Middle frontal gyrus (tissue), 1 donor: ENCODE data around the gene PPY.
"Not testable (repeated sequence)": the region's sequence is repeated elsewhere in the genome, so short reads cannot be mapped to it uniquely, and the experiment has no call there.

ENCODE experiments used
- DNase-seq: peaks from one replicate; pipeline ENCODE4 v3.0.0-alpha.2; 2015; ENCODE audit warnings: low spot score; ENCODE audit errors: extremely low spot score

The PPY gene

DNA sequence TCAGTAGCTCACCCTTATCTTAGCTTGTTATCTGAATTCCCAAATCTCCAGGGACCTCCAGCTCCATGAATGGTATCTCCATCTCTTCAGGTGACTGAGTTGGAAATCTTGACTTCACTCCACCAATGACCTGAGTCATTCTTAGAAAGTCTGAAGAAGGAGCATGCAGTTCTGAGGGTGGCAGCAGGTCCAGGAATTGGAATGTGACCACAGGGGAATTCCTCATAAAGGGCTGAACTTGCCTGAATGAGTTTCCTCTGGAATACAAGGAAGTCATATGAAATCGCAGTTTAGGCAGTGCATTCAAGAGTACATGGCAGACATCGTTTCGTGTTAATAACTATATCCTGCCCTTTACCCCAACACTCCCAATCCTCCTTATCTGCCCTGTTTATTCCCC lies 24.0 kb upstream of the PPY start:
- no peak for DNase-seq

- DNase-seq, result no peak
Measured at GRCh38 chr17:43962479-43962878, 20.2 kb upstream of the PPY start.

DNA sequence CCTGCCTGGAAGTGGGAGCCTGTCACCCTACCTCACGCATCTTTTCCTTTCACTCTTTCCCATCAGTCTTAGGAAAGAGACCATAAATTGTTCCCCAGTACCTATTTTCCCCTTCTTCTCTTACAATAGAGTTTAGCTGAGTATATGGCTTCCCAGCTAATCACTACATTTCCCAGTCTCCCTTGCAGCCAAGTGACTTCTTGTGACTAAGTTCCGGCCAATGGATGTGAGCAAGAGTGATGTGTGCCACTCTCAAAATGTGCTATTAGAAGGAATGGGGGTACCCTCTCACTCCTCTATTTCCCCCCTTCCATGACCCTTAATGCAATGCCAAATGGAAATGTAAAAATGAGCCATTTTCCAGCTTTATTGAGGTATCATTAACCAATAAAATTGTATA lies 19.7 kb upstream of the PPY start:
- no peak for DNase-seq

- DNase-seq, result not testable (repeated sequence)
Measured at GRCh38 chr17:43961292-43961691, 19.0 kb upstream of the PPY start.

DNA sequence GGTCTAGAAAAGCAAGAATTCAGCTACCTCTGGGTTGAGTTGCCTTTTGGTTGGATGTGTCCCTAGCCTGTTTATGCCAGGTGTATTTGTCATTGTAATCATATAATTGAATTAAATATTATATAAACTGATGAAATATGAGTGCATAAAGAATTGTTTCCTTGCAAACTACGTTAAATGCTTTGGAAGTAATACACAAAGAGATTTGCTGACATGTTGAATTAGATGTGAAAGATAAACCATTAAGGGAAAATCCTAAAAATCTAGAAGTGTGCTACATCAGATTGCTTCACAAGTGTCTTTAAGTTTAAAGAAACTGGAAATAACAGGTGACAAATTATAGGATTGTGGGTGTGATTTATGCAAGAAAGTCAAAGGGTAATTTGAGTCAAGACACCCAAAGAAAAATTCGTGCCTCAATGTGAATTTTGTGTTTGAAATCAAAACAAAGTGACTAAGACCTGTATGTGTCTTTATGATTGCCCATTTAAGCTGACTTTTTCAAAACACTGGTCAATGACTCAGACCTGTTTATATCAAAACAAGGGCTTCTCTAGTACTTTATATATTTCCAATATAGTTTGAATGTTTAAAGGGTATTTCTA lies 16.6 kb upstream of the PPY start:
- DNase-seq, result no peak

- no peak for DNase-seq
Measured at GRCh38 chr17:43956222-43956621, 13.9 kb upstream of the PPY start.

GRCh38 chr17:43953746-43954145 lies 11.5 kb upstream of the PPY start, which contains the start of gene PYY:
Gene PYY, minus strand, starts transcription at chr17:43953940. Its CDS starts 457 bp downstream, at chr17:43953483.
- no peak for DNase-seq

GRCh38 chr17:43952724-43953666 lies 10.7 kb upstream of the PPY start:
- no peak for DNase-seq

DNA sequence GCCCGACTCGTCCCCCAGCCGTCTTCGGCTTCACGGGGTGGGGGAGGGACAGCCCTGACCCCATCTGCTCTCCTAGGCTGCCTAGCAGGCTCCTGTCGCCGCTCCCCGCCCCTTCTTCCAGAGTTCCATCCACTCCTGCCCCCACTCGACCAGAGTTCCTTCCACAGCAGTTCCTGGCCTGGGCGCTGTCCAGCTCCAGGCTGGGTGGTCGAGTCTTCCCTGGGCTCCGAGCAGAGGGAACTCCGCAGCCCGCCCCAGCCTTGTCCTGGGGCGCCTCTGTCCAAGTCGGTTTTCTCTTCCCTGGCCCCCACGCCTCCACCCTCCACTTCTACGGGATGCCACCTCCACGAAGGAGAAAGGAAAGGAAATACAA lies 10.1 kb upstream of the PPY start:
- DNase-seq, result no peak

DNA sequence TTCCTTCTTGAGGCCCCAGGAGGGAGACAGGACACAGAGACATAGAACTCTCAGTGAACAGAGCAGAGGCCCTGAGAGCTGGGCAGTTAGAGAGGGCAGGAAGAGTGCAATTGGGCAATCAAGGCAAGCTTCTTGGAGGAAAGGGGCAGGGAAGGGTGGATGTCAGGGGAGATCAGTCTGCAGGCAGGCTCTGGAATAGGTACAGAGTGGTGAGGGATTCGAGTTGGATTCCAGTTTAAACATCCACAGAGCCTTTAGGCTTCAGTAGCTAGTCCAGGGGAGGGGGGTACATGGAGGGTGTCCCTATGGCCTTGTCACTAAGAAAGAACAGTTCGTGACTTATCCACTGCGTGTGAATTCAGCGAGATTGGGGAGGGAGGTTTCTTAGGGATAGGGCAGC lies 9.5 kb upstream of the PPY start:
- no peak for DNase-seq

- no peak for DNase-seq
Measured at GRCh38 chr17:43950554-43950953, 8.3 kb upstream of the PPY start.

- DNase-seq, result no peak
Measured at GRCh38 chr17:43949781-43950180, 7.5 kb upstream of the PPY start.

- DNase-seq, result no peak
Measured at GRCh38 chr17:43946781-43947180, 4.5 kb upstream of the PPY start.

DNA sequence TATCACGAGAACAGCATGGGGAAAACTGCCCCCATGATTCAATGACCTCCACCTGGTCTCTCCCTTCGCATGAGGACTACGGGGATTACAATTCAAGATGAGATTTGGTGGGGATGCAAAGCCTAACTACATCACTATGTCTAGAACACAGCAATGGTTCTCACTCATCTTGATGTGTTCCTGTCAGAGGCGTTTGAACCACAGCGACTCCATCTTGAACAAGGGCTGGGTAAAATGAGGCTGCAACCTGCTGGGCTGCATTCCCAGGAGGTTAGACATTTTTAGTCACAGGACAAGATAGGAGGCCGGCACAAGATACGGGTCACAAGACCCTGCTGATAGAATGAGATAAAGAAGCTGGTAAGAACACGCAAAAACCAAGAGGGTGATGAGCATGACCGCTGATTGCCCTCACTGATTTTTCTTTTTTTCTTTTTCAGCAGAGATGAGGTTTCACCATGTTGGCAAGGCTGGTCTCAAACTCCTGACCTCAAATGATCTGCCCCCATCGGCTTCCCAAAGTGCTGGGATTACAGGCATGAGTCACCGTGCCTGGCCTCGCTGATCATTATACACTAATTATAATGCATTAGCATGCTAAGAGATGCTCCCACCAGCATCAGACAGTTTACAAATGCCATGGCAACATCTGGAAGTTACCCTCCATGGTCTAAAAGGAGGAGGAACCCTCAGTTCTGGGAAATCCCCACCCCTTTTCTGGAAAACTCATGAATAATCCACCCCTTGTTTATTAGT lies 3.0 kb upstream of the PPY start:
- DNase-seq, result no peak

GRCh38 chr17:43940630-43941029 lies 1.6 kb downstream of the PPY start:
- DNase-seq, result no peak

DNA sequence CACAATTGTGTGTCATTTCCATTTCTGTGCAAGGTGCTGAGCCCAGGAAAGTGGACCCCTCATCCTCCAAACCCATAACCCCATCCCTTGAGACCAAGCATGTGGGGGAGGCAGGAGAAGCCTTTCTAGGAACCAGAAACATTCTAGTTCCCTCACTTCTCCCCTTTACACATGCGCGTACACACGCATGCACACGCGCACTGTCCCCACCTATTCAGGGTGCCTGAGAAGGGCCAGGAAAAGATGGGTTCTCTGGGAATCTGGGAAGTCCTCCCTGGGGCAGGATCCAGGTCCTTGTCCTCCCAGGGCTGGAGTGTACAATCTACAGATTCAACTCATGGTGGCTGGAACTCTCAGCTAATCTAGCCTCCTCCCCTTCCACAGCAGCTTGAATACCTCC lies 2.4 kb downstream of the PPY start:
- no peak for DNase-seq

- DNase-seq, result not testable (repeated sequence)
Measured at GRCh38 chr17:43939452-43939851, 2.8 kb downstream of the PPY start.

DNA sequence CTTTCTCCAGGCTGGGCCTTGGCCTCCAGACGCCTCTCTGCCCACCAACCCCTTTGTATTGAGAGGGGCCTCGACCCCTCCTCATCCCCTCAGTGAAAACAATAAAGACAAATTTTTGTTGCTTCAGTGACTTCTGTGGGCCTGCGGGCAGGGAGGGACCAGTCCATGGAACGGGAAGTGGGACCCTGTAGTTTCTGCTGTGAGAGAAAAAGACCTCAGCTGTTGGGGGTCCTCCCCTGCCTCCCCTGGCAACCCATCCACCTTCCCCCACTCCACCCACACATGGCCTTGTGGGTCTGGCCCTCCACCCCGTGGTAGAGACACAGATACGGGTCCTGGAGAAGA lies 3.5 kb downstream of the PPY start:
- DNase-seq, result no peak

- DNase-seq, result no peak
Measured at GRCh38 chr17:43936434-43936833, 5.8 kb downstream of the PPY start.

DNA sequence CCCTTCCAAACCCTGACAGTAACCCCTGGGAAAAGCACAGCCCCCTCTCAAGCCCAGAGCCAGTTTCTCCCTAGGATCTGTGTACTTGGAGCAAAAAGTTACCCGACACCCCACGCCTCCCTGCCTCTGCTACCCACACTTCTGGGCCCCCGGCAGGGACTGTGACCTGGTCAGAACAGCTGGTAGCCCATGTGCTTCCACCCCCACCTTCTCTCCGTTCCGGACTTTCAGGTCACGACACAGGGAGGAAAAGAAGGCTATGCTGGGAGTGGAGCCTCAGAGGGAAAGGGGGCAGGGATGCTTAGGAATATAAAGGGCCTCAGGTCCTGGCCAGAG lies 6.4 kb downstream of the PPY start:
- no peak for DNase-seq

- DNase-seq, result no peak
Measured at GRCh38 chr17:43935204-43935925, 6.9 kb downstream of the PPY start.

- DNase-seq, result no peak
Measured at GRCh38 chr17:43932923-43933322, 9.4 kb downstream of the PPY start.
